MCF 10A (cell line): ENCODE measurements around the gene AIFM1. TPM values are rescaled to one million over a fixed set of nuclear protein-coding genes. Genes with fewer than 3 reads are reported as not detected.

ENCODE experiments used
- BruUV-seq: library from RNA; stranded (reverse); fragments of 400-500 nt; replicated peaks from 2 replicates; lab custom pipeline; 2021; lab: Mats Ljungman, UMichigan
- CTCF ChIA-PET: fragments of 300-600 bp; sonication (Branson Sonifier 250); formaldehyde crosslinking; extraction: SDS; loops from one replicate; lab custom pipeline; 2021; ENCODE audit warnings: antibody characterized with exemption, inconsistent platforms; lab: Yijun Ruan, JAX
- POLR2A ChIA-PET: fragments of 300-600, 350-650 bp; sonication (Branson Sonifier 250); formaldehyde crosslinking; extraction: SDS; loops from one replicate; lab custom pipeline; 2020; ENCODE audit warnings: antibody characterized with exemption, inconsistent platforms; lab: Yijun Ruan, JAX
- DNase-seq: peaks from one replicate; pipeline ENCODE4 v3.0.0-alpha.2; 2018; ENCODE audit not compliant: unreplicated experiment
- H3K27ac Mint-ChIP-seq: one replicate; pipeline ENCODE4 v1.8.0; 2022; ENCODE audit warnings: mild to moderate bottlenecking, low read depth, mixed read lengths; ENCODE audit not compliant: unreplicated experiment
- H3K27me3 Mint-ChIP-seq: one replicate; pipeline ENCODE4 v1.8.0; 2022; ENCODE audit warnings: mixed read lengths; ENCODE audit not compliant: insufficient read depth, unreplicated experiment
- H3K36me3 Mint-ChIP-seq: one replicate; pipeline ENCODE4 v1.8.0; 2022; ENCODE audit warnings: mild to moderate bottlenecking, moderate library complexity, mixed read lengths; ENCODE audit not compliant: insufficient read depth, unreplicated experiment
- H3K4me1 Mint-ChIP-seq: one replicate; pipeline ENCODE4 v1.8.0; 2022; ENCODE audit warnings: mixed read lengths; ENCODE audit not compliant: insufficient read depth, unreplicated experiment
- H3K4me3 Mint-ChIP-seq: one replicate; pipeline ENCODE4 v1.8.0; 2022; ENCODE audit warnings: mild to moderate bottlenecking, moderate library complexity, mixed read lengths; ENCODE audit not compliant: unreplicated experiment
- H3K9me3 Mint-ChIP-seq: one replicate; pipeline ENCODE4 v1.8.0; 2022; ENCODE audit warnings: mixed read lengths; ENCODE audit not compliant: unreplicated experiment
- CTCF ChIP-seq: fragments of 200-600 bp; IDR thresholded peaks from one replicate; pipeline ENCODE4 v1.8.0; 2022; ENCODE audit warnings: antibody characterized with exemption, mild to moderate bottlenecking; ENCODE audit not compliant: unreplicated experiment
- intact Hi-C: fragments of 100-400 bp; cut with micrococcal nuclease; formaldehyde crosslinking; loops from 2 replicates; pipeline ENCODE4 v1.14.1; 2022
- total RNA-seq: library from RNA; stranded (reverse); gene quantifications from 2 replicates; pipeline ENCODE4 v1.2.3, GENCODE V29; 2022

The AIFM1 gene
- total RNA-seq, 1 experiment from 2014 or later: 43.2 TPM

GRCh38 chrX:130114141-130114588 lies 51.5 kb downstream of the AIFM1 start:
- Mint-ChIP-seq H3K36me3 (peaks cover 2% of the 10 kb centered on the region), H3K27me3 (peaks cover 15% of the 10 kb centered on the region), H3K4me3 (peak overlapping the region; percentile 31), H3K4me1 (peaks cover 30% of the 10 kb centered on the region), H3K9me3 (no peaks in the 10 kb centered on the region), H3K27ac (peak overlapping the region; percentile 89)
- DNase-seq: peak; percentile 76
- ChIA-PET POLR2A (interaction anchor here (0.6 to 2.4 kb wide), 3 partner anchors 8 to 1908 kb away, joined by 3 to 7 read pairs (median 3); no protein-coding TSS in a partner anchor), CTCF (no interaction called here)
- intact Hi-C loops: no loop called here
- no peak for TF ChIP-seq CTCF
- no TSS peak for BruUV-seq

DNA sequence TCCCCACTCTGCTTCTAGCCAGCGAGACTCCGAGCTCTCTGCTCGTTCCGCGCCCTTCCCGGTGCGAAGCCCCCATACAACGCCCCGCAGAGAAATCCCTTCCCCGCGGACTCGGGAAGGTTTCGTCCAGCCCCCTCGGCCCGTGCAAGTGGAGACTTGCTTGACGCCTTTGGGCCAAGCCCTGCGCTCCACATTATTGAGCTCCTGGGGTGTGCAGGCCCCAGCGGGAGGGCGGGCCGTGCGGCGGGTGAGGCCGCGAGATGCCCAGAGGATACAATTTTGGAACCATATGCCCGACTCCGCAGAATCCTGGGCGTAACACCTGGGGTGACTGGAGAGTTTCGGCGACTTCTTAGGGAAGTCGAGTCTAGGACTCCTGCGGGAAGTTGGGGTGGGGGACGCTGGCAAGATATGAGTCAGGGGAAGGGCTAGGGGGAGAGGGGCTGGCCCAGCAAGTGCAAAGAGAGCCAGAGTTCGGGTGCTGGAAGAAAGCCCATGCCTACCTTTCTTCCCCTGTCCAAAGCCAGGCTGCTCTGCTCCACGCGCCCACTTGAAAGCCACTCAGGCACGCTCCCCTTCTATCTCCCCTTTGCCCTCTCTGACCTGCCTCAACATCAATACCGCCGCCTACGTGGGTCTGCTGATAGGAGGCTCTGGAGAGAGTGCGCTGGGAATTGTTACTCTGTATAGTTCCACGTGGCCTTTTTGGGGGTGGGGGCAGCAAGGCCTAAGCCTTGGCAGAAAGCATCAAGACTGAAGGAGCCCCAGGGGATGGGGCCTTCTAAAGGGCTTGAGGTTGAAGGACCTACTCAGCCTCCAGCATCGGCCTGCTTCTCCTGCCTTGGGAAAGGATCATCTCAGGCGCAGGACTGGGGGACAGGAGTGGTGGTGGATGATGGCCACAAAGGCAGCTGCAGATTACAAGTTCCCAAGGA lies 54.2 kb downstream of the AIFM1 start:
- intact Hi-C loops: no loop called here
- Mint-ChIP-seq H3K27me3 (peaks cover 15% of the 10 kb centered on the region), H3K27ac (peak overlapping the region; percentile 46), H3K4me1 (peaks cover 12% of the 10 kb centered on the region), H3K36me3 (no peaks in the 10 kb centered on the region), H3K9me3 (no peaks in the 10 kb centered on the region), H3K4me3 (peak overlapping the region; percentile 88)
- ChIA-PET CTCF (interaction anchor here (0.6 to 0.8 kb wide), 3 partner anchors 11 to 561 kb away, joined by 3 read pairs; no protein-coding TSS in a partner anchor), POLR2A (interaction anchor here (0.6 to 3.5 kb wide), 5 partner anchors 9 to 55 kb away, joined by 3 to 39 read pairs (median 6); partner anchors contain the start of gene AIFM1)
- TSS peak; percentile 55 for BruUV-seq
- no peak for TF ChIP-seq CTCF
- peak; percentile 74 for DNase-seq

GRCh38 chrX:130110379-130111219 lies 55.0 kb downstream of the AIFM1 start, which contains the start of gene ELF4:
Gene ELF4, minus strand, starts transcription at chrX:130110497. Its CDS starts 29,167 bp downstream, at chrX:130081330.
- DNase-seq: peak; percentile 79
- ChIA-PET CTCF (interaction anchor here (0.6 to 1.7 kb wide), 5 partner anchors 9 to 560 kb away, joined by 3 to 8 read pairs (median 3); no protein-coding TSS in a partner anchor), POLR2A (interaction anchor here (0.6 to 3.5 kb wide), 7 partner anchors 8 to 128 kb away, joined by 3 to 39 read pairs (median 5); partner anchors contain the start of gene AIFM1)
- peaks cover 14% of the 10 kb centered on the region for H3K27me3 Mint-ChIP-seq
- H3K9me3 Mint-ChIP-seq: no peaks in the 10 kb centered on the region
- H3K4me3 Mint-ChIP-seq: peak within 1 kb of the TSS; percentile 88
- no TSS peak for BruUV-seq
- peak within 1 kb of the TSS; percentile 81 for H3K27ac Mint-ChIP-seq
- no peak for TF ChIP-seq CTCF
- peaks cover 19% of the 10 kb centered on the region for H3K4me1 Mint-ChIP-seq
- intact Hi-C loops: no loop called here
- H3K36me3 Mint-ChIP-seq: no peaks in the 10 kb centered on the region
